Peyer's patch (tissue), 4 donors: Measurements from ENCODE around the gene CDH19. TPM values are rescaled to one million over a fixed set of nuclear protein-coding genes. Genes with fewer than 3 reads are reported as not detected.

Experiments
- DNase-seq, 3 donors: peaks; one replicate each; pipeline ENCODE4 v3.0.0-alpha.2; 2017 to 2019
- H3K27ac ChIP-seq, 4 donors: fragments of 200-600 bp; sonication (generic); one replicate each; pipeline ENCODE4 v1.5.1; 2016 to 2019
- H3K27me3 ChIP-seq, 2 donors: fragments of 200-600 bp; sonication (generic); one replicate each; pipeline ENCODE4 v1.5.1; 2019
- H3K36me3 ChIP-seq, 3 donors: fragments of 200-600 bp; sonication (generic); one replicate each; pipeline ENCODE4 v1.5.1; 2016 to 2019
- H3K4me1 ChIP-seq, 4 donors: fragments of 200-600 bp; sonication (generic); one replicate each; pipeline ENCODE4 v1.5.1; 2016 to 2019
- H3K4me3 ChIP-seq, 4 donors: fragments of 200-600 bp; sonication (generic); 1 replicate in 3 of 4; 2 replicates in 1 of 4; pipeline ENCODE4 v1.5.1; 2016 to 2019; ENCODE audit warnings: mild to moderate bottlenecking in 1 of 4
- H3K9me3 ChIP-seq, 4 donors: fragments of 200-600 bp; sonication (generic); one replicate each; pipeline ENCODE4 v1.5.1; 2016 to 2019; ENCODE audit warnings: mild to moderate bottlenecking in 1 of 4
- CTCF ChIP-seq, 6 experiments: fragments of 450-650 bp in 4 of 6; fragments of 200-600 bp in 2 of 6; sonication (generic) in 1 of 6; IDR thresholded peaks; one replicate each; pipeline ENCODE4 v1.5.1; 2017 to 2019; ENCODE audit warnings: antibody characterized with exemption in 6 of 6, mild to moderate bottlenecking in 3 of 6, moderate library complexity in 1 of 6
- POLR2A ChIP-seq, 2 donors: fragments of 450-650 bp; IDR thresholded peaks; one replicate each; pipeline ENCODE4 v1.5.1; 2017; ENCODE audit warnings: antibody characterized with exemption in 2 of 2, mild to moderate bottlenecking in 2 of 2, moderate library complexity in 2 of 2
- total RNA-seq, 4 donors: library from RNA; depleted of rRNA; stranded (reverse); fragments of >200 nt; gene quantifications; one replicate each; pipeline ENCODE4 v1.1.0, GENCODE V29; 2016

CDH19 gene
- total RNA-seq, 4 donors from 2014 or later, result 1.9 to 18.2 (median 2.5) TPM

GRCh38 chr18:66555585-66555984, 48.3 kb downstream of the CDH19 start:
- no peaks in the 10 kb centered on the region for H3K9me3 ChIP-seq
- no peak for TF ChIP-seq CTCF (IDR thresholded peaks at IDR 0.05)
- TF ChIP-seq POLR2A (IDR thresholded peaks at IDR 0.05), result no peak

GRCh38 chr18:66553824-66554223, 50.1 kb downstream of the CDH19 start:
- H3K4me3 ChIP-seq, result no peak overlapping the region
- H3K4me1 ChIP-seq, result no peaks in the 10 kb centered on the region
- H3K27me3 ChIP-seq, result no peaks in the 10 kb centered on the region
- no peaks in the 10 kb centered on the region for H3K36me3 ChIP-seq
- H3K9me3 ChIP-seq, result no peaks in the 10 kb centered on the region
- no peak for DNase-seq
- TF ChIP-seq POLR2A (IDR thresholded peaks at IDR 0.05), result no peak
- TF ChIP-seq CTCF (IDR thresholded peaks at IDR 0.05), result no peak
- H3K27ac ChIP-seq, result no peak overlapping the region

More at GRCh38 chr18:66555585-66555984, 48.3 kb downstream of the CDH19 start:
- Histone ChIP-seq H3K27me3 (no peaks in the 10 kb centered on the region), H3K4me3 (no peak overlapping the region), H3K4me1 (no peaks in the 10 kb centered on the region), H3K27ac (no peak overlapping the region), H3K36me3 (no peaks in the 10 kb centered on the region)
- DNase-seq, result no peak

- DNase-seq, result no peak
- Histone ChIP-seq H3K9me3 (no peaks in the 10 kb centered on the region), H3K36me3 (no peaks in the 10 kb centered on the region), H3K4me3 (no peak overlapping the region), H3K4me1 (no peaks in the 10 kb centered on the region), H3K27ac (no peak overlapping the region), H3K27me3 (no peaks in the 10 kb centered on the region)
- TF ChIP-seq POLR2A (IDR thresholded peaks at IDR 0.05) (no peak), CTCF (IDR thresholded peaks at IDR 0.05) (no peak)
Observed at GRCh38 chr18:66550366-66550765, 53.5 kb downstream of the CDH19 start.

- TF ChIP-seq POLR2A (IDR thresholded peaks at IDR 0.05) (no peak), CTCF (IDR thresholded peaks at IDR 0.05) (no peak)
- no peak for DNase-seq
- no peak overlapping the region for H3K4me3 ChIP-seq
- no peaks in the 10 kb centered on the region for H3K4me1 ChIP-seq
- no peaks in the 10 kb centered on the region for H3K36me3 ChIP-seq
- no peaks in the 10 kb centered on the region for H3K9me3 ChIP-seq
- H3K27ac ChIP-seq, result no peak overlapping the region
- H3K27me3 ChIP-seq, result no peaks in the 10 kb centered on the region
Observed at GRCh38 chr18:66548747-66549146, 55.1 kb downstream of the CDH19 start.

- DNase-seq, result no peak
- no peaks in the 10 kb centered on the region for H3K4me1 ChIP-seq
- H3K27me3 ChIP-seq, result no peaks in the 10 kb centered on the region
- H3K9me3 ChIP-seq, result no peaks in the 10 kb centered on the region
- H3K36me3 ChIP-seq, result no peaks in the 10 kb centered on the region
- H3K27ac ChIP-seq, result no peak overlapping the region
- no peak overlapping the region for H3K4me3 ChIP-seq
- TF ChIP-seq POLR2A (IDR thresholded peaks at IDR 0.05) (no peak), CTCF (IDR thresholded peaks at IDR 0.05) (no peak)
Observed at GRCh38 chr18:66534110-66534509, 69.8 kb downstream of the CDH19 start.

- Histone ChIP-seq H3K4me3 (no peak overlapping the region), H3K27me3 (no peaks in the 10 kb centered on the region), H3K27ac (no peak overlapping the region), H3K36me3 (no peaks in the 10 kb centered on the region), H3K4me1 (no peaks in the 10 kb centered on the region), H3K9me3 (no peaks in the 10 kb centered on the region)
- no peak for TF ChIP-seq CTCF (IDR thresholded peaks at IDR 0.05)
- TF ChIP-seq POLR2A (IDR thresholded peaks at IDR 0.05), result no peak
- no peak for DNase-seq
Observed at GRCh38 chr18:66533693-66534092, 70.2 kb downstream of the CDH19 start.
